OCI-LY3 (cell line): Measurements from ENCODE around the gene HDC.

Source experiments
- EZH2phosphoT487 ChIP-seq: fragments of 200-600 bp; shearing (Covaris generic); IDR thresholded peaks from 2 replicates; pipeline ENCODE4 v1.6.1; 2018; ENCODE audit warnings: antibody characterized with exemption, mixed run types, low read depth
- TF ChIP-seq, protein P1 (sequence below): fragments of 200-600, 300-600 bp; sonication (generic); IDR thresholded peaks from 2 replicates; pipeline ENCODE4 v1.5.1; 2014; ENCODE audit warnings: antibody characterized with exemption, low read length, low read depth

DNA sequence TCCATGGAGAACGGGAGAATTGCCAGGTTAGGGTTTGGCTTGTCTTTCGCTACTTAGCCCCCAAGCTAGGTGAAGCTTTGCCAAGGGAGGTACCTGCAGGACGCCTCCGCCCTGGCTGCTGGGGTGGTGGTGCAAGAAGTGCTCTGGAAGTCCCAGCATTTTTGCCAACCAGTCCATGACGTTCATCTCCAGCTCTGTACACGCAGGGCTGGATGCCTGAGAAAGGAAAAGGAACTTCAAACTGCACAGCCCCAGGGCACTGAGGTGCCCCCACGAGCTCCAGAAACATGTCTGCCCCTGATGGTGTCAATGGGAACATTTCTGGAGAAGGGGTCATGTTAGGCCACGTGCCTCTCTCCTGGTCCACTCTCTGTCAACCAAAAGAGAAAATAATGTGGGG, 8.2 kb downstream of the HDC start:
- TF ChIP-seq, protein P1, sequence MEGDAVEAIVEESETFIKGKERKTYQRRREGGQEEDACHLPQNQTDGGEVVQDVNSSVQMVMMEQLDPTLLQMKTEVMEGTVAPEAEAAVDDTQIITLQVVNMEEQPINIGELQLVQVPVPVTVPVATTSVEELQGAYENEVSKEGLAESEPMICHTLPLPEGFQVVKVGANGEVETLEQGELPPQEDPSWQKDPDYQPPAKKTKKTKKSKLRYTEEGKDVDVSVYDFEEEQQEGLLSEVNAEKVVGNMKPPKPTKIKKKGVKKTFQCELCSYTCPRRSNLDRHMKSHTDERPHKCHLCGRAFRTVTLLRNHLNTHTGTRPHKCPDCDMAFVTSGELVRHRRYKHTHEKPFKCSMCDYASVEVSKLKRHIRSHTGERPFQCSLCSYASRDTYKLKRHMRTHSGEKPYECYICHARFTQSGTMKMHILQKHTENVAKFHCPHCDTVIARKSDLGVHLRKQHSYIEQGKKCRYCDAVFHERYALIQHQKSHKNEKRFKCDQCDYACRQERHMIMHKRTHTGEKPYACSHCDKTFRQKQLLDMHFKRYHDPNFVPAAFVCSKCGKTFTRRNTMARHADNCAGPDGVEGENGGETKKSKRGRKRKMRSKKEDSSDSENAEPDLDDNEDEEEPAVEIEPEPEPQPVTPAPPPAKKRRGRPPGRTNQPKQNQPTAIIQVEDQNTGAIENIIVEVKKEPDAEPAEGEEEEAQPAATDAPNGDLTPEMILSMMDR = no peak
- no peak for TF ChIP-seq EZH2phosphoT487
